ENCODE results near the gene HIVEP3. TPM values are rescaled to one million over a fixed set of nuclear protein-coding genes. Genes with fewer than 3 reads are reported as not detected.

The HIVEP3 gene
- total RNA-seq, 1 donor = 1.8 TPM

DNA sequence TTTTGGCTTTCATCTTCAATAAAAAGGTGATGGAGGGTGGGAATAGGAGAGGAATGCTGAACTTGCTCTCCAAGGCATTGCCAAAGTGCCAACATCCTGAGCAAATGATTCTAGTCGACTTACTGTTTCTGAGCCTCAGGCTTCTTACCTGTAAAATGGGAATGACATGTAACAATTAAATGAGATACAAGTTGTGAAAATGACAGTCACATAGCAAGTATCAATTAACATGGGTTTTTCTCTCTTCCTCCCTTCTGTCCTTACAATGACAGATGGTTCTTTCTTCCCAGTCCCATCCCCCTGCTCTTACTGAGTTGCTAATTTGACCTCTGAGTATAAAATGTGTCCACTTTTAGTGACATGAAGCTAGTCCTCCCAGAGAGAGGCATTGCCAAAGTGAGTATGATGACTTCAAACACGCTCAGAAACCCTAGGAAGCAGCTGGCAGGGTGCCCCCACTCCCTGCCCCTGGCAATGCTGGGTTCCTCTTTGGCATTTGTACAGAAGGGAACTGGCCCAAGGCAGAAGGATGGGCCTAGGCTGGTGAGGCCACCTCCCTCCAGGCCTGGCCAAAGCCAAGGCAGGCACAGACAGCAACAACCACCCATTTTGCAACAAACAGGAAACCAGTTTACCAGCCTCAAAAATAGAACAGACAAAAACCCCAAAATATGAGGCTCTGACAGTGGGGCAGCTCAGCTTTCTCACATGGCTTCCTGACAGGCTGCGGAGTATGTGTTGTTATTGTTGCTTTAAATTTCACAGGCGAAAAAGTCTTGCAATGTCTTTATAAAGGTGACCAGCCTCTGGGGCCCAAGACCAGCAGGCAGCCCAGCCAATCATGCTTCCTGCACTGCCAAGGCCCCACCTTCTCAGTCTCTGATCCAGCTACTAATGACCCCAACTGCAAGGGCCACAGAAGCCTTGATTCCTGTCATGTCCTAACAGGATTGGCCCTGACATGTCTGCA, 115.9 kb downstream of the HIVEP3 start:
- Histone ChIP-seq H3K27me3 (ENCODE audit: insufficient read depth, low read length) (no peaks in the 10 kb centered on the region), H3K4me1 (ENCODE audit: insufficient read depth, low read length) (no peaks in the 10 kb centered on the region), H3K4me3 (ENCODE audit: insufficient read depth, low read length) (no peak overlapping the region), H3K27ac (ENCODE audit: low read depth, low read length) (no peak overlapping the region), H4K20me1 (ENCODE audit: insufficient read depth, low read length) (no peaks in the 10 kb centered on the region), H3K79me2 (ENCODE audit: insufficient read depth, low read length) (no peaks in the 10 kb centered on the region), H2AFZ (ENCODE audit: low read length) (no peak overlapping the region), H3K4me2 (ENCODE audit: insufficient read depth, low read length) (no peak overlapping the region), H3K36me3 (ENCODE audit: insufficient read depth, low read length) (no peaks in the 10 kb centered on the region), H3K9me3 (ENCODE audit: low read depth, low read length) (no peaks in the 10 kb centered on the region)
- TF ChIP-seq, protein P1, sequence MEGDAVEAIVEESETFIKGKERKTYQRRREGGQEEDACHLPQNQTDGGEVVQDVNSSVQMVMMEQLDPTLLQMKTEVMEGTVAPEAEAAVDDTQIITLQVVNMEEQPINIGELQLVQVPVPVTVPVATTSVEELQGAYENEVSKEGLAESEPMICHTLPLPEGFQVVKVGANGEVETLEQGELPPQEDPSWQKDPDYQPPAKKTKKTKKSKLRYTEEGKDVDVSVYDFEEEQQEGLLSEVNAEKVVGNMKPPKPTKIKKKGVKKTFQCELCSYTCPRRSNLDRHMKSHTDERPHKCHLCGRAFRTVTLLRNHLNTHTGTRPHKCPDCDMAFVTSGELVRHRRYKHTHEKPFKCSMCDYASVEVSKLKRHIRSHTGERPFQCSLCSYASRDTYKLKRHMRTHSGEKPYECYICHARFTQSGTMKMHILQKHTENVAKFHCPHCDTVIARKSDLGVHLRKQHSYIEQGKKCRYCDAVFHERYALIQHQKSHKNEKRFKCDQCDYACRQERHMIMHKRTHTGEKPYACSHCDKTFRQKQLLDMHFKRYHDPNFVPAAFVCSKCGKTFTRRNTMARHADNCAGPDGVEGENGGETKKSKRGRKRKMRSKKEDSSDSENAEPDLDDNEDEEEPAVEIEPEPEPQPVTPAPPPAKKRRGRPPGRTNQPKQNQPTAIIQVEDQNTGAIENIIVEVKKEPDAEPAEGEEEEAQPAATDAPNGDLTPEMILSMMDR (IDR thresholded peaks at IDR 0.05; ENCODE audit: extremely low read depth, low read depth, low read length) = no peak
- DNase-seq (ENCODE audit: insufficient read length, low spot score, missing footprints) = peak; percentile 31

DNA sequence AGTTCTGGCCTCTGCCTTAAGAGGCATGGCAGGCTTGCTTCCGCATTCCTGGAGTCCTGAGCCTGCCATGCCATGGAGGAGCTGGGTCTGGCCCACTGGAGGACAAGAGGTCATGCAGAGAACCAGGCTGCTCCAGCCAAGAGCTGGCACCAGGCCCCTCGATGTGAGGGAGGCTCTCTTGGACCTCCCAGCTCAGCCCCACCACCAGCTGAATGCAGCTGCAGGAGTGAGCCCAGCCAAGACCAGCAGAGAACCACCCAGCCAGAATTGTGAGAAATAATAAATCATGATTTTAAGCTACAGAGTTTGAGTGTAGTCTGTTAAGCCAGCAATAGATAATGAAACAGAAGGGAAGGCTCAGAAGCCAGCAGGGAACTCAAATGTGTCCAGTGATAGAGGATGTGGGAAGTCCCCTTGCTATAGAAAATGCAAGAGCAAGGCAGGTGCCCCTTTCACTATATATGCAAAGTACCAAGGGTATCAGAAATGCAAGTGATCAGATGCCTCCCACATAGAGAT, 118.4 kb downstream of the HIVEP3 start:
- Histone ChIP-seq H3K36me3 (ENCODE audit: insufficient read depth, low read length) (no peaks in the 10 kb centered on the region), H3K4me2 (ENCODE audit: insufficient read depth, low read length) (no peak overlapping the region), H4K20me1 (ENCODE audit: insufficient read depth, low read length) (no peaks in the 10 kb centered on the region), H3K79me2 (ENCODE audit: insufficient read depth, low read length) (no peaks in the 10 kb centered on the region), H2AFZ (ENCODE audit: low read length) (no peak overlapping the region), H3K4me1 (ENCODE audit: insufficient read depth, low read length) (no peaks in the 10 kb centered on the region), H3K4me3 (ENCODE audit: insufficient read depth, low read length) (no peak overlapping the region), H3K9me3 (ENCODE audit: low read depth, low read length) (no peaks in the 10 kb centered on the region), H3K27ac (ENCODE audit: low read depth, low read length) (no peak overlapping the region), H3K27me3 (ENCODE audit: insufficient read depth, low read length) (no peaks in the 10 kb centered on the region)
- TF ChIP-seq, protein P1 (IDR thresholded peaks at IDR 0.05; ENCODE audit: extremely low read depth, low read depth, low read length) = no peak
- no peak for DNase-seq (ENCODE audit: insufficient read length, low spot score, missing footprints)

GRCh38 chr1:41799723-41800122, 119.0 kb downstream of the HIVEP3 start:
- Histone ChIP-seq H2AFZ (ENCODE audit: low read length) (no peak overlapping the region), H3K79me2 (ENCODE audit: insufficient read depth, low read length) (no peaks in the 10 kb centered on the region), H3K27ac (ENCODE audit: low read depth, low read length) (no peak overlapping the region), H4K20me1 (ENCODE audit: insufficient read depth, low read length) (no peaks in the 10 kb centered on the region), H3K36me3 (ENCODE audit: insufficient read depth, low read length) (no peaks in the 10 kb centered on the region), H3K27me3 (ENCODE audit: insufficient read depth, low read length) (no peaks in the 10 kb centered on the region), H3K9me3 (ENCODE audit: low read depth, low read length) (no peaks in the 10 kb centered on the region), H3K4me3 (ENCODE audit: insufficient read depth, low read length) (no peak overlapping the region), H3K4me1 (ENCODE audit: insufficient read depth, low read length) (peaks cover 3% of the 10 kb centered on the region), H3K4me2 (ENCODE audit: insufficient read depth, low read length) (no peak overlapping the region)
- TF ChIP-seq, protein P1 (IDR thresholded peaks at IDR 0.05; ENCODE audit: extremely low read depth, low read depth, low read length) = no peak
- DNase-seq (ENCODE audit: insufficient read length, low spot score, missing footprints) = no peak

DNA sequence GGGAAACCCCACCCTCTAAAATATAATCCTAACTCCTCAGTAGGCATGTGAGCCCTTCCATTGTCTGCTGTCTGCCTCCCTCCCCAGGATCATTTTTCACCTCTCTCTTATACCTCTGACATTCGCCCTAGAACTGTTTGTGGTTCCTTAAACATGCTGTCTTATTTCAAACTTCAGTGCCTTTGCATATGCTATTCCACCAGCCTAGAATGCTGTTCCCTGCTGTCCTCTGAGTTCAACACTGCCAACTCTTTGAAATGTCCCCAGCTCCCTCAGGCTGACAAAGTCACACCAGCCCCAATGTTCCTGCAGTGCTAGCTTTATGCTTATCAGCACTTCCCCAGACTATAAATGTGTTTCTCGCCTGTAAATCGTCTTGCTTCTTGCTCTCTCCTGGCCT, 119.5 kb downstream of the HIVEP3 start:
- Histone ChIP-seq H2AFZ (ENCODE audit: low read length) (no peak overlapping the region), H3K27me3 (ENCODE audit: insufficient read depth, low read length) (no peaks in the 10 kb centered on the region), H3K4me2 (ENCODE audit: insufficient read depth, low read length) (no peak overlapping the region), H3K9me3 (ENCODE audit: low read depth, low read length) (no peaks in the 10 kb centered on the region), H3K4me3 (ENCODE audit: insufficient read depth, low read length) (no peak overlapping the region), H3K4me1 (ENCODE audit: insufficient read depth, low read length) (peaks cover 3% of the 10 kb centered on the region), H3K79me2 (ENCODE audit: insufficient read depth, low read length) (no peaks in the 10 kb centered on the region), H3K27ac (ENCODE audit: low read depth, low read length) (no peak overlapping the region), H3K36me3 (ENCODE audit: insufficient read depth, low read length) (no peaks in the 10 kb centered on the region), H4K20me1 (ENCODE audit: insufficient read depth, low read length) (no peaks in the 10 kb centered on the region)
- TF ChIP-seq, protein P1 (IDR thresholded peaks at IDR 0.05; ENCODE audit: extremely low read depth, low read depth, low read length) = no peak
- no peak for DNase-seq (ENCODE audit: insufficient read length, low spot score, missing footprints)

Data from osteoblast (primary cell).